ENCODE data around the gene UQCRQ.
"Not testable (repeated sequence)": the region's sequence is repeated elsewhere in the genome, so short reads cannot be mapped to it uniquely, and the experiment has no call there.

UQCRQ gene

GRCh38 chr5:132832612-132833011, 33.8 kb upstream of the UQCRQ start:
- no peak for DNase-seq (ENCODE audit: low read depth)

GRCh38 chr5:132834057-132834456, 32.4 kb upstream of the UQCRQ start:
- DNase-seq (ENCODE audit: low read depth), result no peak

GRCh38 chr5:132836852-132837251, 29.6 kb upstream of the UQCRQ start:
- DNase-seq (ENCODE audit: low read depth), result no peak

GRCh38 chr5:132837868-132838267, 28.6 kb upstream of the UQCRQ start:
- DNase-seq (ENCODE audit: low read depth), result no peak

DNA sequence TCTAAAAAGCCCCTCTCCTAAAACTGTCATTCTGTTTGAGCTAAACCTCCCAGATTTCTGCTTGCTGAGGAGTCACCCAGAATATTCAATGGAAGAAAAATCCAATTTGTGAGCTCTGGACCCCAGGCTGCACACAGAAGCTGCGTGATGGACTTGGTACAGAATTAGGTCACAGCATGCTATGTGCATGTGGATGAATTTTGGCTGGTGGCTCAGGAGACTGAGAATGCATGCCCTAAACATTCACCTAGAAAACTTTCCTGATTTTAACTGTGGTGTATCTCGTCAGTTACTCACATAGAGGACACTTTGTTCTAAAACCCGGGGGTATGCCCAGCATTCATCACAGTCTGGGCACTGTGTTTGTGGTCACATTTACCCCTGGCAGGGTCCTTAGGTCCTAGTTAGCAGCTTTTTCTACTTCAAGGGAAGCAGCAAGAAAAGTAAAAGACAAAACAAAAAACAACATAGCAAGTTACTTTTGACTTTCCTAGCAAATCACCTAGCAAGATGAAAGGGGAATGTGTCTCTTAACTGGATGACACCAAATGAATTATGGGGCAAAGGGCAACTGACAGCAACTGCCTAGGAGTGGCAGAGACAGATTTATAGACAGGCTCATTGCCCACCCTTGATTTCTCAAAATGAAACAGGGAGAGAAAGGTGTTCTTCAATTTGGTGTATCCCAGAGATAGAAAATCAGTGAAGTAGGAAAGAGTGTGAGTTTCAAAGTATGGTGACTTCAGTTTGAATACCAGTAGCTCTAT, 27.7 kb upstream of the UQCRQ start:
- no peak for DNase-seq (ENCODE audit: low read depth)

GRCh38 chr5:132839426-132840301, 26.8 kb upstream of the UQCRQ start:
- DNase-seq (ENCODE audit: low read depth), result peak; percentile 53

DNA sequence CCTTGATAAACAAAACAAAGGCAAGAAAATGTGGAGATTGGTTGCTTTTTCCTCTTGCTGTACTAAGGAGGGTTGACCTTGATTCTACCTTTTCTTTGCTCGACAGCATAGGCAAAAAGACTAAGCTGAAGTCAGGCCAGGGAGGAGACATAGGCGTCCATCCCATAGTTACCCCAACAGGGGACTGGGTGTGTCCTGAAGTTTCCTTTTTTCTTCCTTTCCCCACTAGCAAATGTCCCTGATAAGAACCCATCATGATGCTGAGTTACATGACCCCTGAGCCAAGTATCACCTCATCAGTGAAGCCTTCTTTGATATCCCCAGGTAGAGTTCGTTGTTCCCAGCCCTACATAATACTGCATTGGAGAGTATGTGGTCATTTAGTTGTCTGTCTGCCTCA, 26.1 kb upstream of the UQCRQ start:
- no peak for DNase-seq (ENCODE audit: low read depth)

- DNase-seq (ENCODE audit: low read depth), result no peak
Observed at GRCh38 chr5:132840896-132841295, 25.5 kb upstream of the UQCRQ start.

GRCh38 chr5:132841305-132841704, 25.1 kb upstream of the UQCRQ start:
- no peak for DNase-seq (ENCODE audit: low read depth)

GRCh38 chr5:132848270-132848669, 18.2 kb upstream of the UQCRQ start:
- no peak for DNase-seq (ENCODE audit: low read depth)

DNA sequence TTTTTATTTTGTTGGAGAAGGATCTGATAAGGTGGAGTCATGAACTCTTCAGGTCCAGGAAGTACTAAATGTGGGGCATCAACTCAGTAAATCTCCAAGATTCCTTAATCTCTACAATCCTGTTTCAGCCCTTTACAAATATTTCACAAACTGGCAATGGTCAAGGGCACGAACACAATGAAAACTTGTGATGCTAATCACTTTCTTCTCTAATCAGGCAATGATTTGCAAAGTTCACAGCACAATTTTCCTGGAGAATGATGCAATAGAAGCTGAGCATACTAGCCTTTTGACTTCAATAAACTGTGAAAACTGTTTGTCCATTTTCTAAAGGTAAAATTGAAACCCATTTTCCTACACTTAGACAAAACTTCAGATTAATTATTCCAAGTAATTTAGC, 17.1 kb upstream of the UQCRQ start:
- DNase-seq (ENCODE audit: low read depth), result no peak

DNA sequence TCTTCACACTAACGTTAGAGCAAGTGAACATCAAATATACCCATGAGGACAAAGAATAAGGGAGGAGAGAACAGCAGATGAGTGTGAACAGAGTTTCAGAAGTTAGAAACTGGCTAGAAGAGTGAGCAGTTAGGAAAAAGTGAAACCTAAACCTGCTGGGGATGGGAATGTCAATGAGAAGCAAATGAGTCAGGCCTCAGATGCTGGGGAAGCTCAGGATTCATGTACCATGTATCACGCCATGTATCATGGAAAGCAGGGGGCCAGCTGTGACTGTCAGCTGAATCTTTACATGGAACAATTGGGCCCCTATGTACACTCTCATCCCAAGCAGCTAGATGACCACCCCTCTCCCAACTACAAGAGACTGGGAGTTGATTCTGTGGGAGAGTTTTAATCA, 16.4 kb upstream of the UQCRQ start:
- DNase-seq (ENCODE audit: low read depth), result no peak

DNA sequence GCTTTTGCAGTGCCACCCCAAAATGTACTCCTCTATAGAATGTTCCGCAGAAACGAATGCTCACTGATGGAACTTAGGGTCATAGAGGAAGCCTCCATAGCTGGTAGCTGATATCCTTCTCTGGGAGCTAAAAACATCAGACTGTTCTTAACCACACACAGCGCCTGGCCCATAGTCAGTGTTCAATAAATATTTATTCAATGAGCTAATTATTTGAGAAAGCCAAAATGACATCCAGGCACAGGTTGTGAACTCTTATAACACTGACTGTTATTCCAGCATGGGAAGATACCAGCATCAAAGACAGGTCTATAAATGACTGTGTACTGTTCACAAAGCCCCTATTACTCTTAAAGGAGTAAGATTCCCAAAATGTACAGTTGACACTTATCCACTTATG, 13.1 kb upstream of the UQCRQ start:
- DNase-seq (ENCODE audit: low read depth), result no peak

GRCh38 chr5:132853790-132854189, 12.7 kb upstream of the UQCRQ start:
- DNase-seq (ENCODE audit: low read depth), result no peak

DNA sequence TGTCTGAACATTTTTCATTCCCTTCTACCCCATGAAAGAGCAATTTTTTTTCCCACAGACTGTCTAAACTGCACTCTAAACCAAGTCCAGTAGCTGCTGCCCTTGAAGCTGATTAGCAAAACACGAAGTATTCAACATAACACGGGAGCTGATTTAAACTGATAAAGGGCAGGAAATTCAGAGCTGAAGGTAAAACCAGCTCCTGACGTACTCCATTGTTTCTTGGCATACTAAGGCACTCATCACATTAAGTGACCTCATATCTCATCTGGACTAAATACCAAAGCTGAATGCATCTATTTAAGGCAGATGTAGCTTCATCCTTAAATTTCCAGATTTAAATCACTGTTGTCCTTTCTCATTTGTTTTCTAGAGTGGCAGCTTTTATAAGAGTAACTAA, 12.1 kb upstream of the UQCRQ start:
- no peak for DNase-seq (ENCODE audit: low read depth)

DNA sequence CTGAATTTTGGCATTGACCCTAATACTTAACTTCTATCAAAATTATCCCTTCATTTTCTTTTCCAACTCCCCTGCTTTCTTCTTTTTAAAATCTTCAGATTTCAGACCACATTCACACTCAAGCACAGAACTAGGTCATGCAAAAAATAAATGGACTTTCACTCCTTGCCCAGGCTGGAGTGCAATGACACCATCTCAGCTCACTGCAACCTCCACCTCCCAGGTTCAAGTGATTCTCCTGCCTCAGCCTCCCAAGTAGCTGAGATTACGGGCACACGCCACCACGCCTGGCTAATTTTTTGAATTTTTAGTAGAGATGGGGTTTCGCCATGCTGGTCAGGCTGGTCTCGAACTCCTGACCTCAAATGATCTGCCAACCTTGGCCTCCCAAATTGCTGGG, 11.4 kb upstream of the UQCRQ start:
- not testable (repeated sequence) for DNase-seq (ENCODE audit: low read depth)

DNA sequence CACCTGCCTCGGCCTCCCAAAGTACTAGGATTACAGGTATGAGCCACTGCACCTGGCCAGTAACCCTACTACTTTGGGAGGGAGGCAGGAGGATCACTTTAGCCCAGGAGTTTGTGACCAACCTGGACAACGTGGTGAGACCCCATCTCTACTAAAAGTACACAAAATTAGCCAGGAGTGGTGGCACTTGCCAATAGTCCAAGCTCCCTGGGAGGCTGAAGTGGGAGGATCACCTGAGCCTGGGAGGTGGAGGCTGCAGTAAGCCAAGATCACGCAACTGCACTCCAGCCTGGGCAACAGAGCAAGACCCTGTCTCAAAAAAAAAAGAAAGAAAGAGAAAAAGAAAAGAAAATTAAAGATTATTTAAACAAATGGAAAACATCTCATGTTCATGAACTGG, 10.4 kb upstream of the UQCRQ start:
- no peak for DNase-seq (ENCODE audit: low read depth)

DNA sequence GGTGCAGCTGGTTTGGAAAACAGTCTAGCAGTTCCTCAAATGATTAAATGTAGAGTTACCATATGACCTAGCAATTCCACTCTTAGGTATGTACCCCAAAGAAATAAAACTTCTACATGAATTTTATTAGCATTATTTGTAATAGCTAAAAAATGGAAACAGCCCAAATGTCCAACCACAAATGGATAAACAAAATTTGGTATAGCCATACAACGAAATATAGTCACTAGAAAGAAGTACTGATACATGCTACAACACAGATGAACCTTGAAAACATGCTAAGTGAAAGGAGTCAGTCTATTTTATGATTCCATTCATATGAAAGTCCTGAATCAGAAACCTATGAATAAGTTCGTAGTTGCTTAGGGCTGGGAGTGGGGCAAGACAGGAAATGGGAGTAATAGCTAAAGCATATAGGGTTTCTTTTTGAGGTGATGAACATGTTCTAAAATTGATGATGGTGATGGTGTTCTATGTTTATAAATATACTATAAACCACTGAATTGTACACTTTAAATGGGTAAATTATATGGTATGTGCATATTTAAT, 6.5 kb upstream of the UQCRQ start:
- no peak for DNase-seq (ENCODE audit: low read depth)

DNA sequence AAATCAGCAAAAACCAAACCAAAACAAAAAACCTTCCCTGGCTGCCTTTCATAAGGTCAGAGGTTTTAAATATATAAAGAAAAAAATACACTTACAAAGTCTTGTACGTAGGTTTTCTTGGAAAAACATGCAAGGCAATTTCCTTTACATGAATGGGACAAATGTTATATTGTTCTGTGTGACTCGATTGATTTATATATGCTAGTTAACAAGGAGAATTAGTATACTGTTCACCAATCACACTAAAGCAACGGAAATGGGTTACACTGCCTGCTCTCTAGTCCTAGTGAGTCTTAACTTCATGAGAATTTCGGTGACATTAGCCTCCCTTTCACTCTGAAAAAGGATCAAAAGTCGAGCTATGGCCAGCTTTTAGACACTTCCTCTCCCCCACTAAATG, 5.7 kb upstream of the UQCRQ start:
- no peak for DNase-seq (ENCODE audit: low read depth)

GRCh38 chr5:132865668-132866341, 637 bp upstream of the UQCRQ start:
- no peak for DNase-seq (ENCODE audit: low read depth)

DNA sequence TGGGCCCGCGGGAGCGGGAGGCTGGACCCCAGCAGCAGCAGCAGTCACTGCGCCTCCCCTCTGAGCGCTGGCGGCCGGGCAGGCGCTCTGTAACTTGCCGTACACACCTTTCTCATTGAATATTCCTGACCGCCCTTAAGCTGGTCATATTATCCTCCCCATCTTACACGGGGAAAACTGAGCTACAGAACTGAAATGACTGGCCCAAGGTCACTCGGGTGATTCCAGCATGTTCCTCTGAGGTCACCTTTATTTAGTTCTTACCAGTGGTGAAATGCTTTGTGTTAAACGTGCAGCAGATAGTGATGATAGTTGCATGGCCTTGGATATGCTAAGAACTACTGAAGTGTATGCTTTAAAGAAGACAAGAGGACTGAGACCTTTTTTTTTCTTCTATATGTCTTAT, 607 bp downstream of the UQCRQ start:
- no peak for DNase-seq (ENCODE audit: low read depth)

DNA sequence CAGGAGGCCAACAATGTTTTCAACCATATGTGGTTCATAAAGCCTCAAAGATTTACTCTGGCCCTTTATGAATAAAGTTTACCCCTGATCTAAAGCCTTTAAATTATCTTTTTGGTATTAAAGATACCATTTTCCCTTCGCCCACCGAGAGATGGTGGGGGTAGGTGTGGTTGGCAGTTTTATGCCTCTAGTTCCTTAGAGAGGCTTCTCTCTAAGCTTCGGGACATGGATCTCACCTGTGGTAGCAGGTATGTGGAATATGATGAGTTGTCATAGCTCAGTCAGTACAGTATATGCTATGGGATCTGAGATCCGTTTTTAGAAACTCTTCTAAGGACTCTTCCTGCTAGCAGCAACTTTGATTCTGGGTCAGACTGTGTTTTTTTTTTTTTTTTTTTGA, 2.3 kb downstream of the UQCRQ start:
- DNase-seq (ENCODE audit: low read depth), result no peak

DNA sequence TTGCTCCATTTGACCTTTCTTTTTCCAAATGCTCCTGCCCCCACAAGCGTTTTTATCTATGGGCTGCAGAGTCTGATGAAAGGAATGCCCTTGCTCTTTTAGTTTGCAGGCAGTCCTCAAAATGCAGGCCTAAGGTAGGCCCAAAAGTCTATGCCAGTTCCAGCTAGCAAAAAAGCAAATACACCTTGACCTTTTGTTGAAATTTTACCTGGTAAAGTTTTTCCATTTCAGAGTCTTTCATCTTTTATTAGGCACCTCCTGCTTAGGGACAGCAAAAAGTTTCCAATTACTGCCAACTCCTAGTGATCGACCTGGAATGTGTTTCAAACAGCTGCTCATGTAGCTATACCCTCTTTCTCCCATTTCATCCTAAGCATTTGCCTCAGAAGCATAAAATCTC, 4.4 kb downstream of the UQCRQ start:
- DNase-seq (ENCODE audit: low read depth), result no peak

Measured in non-pigmented ciliary epithelial cell (primary cell).